Fibroblast of the conjunctiva (primary cell): ENCODE results near the gene PAX6.

ENCODE experiments used
- DNase-seq: peaks from one replicate; pipeline ENCODE4 v3.0.0-alpha.2; 2010; ENCODE audit warnings: low read depth

PAX6 gene

DNA sequence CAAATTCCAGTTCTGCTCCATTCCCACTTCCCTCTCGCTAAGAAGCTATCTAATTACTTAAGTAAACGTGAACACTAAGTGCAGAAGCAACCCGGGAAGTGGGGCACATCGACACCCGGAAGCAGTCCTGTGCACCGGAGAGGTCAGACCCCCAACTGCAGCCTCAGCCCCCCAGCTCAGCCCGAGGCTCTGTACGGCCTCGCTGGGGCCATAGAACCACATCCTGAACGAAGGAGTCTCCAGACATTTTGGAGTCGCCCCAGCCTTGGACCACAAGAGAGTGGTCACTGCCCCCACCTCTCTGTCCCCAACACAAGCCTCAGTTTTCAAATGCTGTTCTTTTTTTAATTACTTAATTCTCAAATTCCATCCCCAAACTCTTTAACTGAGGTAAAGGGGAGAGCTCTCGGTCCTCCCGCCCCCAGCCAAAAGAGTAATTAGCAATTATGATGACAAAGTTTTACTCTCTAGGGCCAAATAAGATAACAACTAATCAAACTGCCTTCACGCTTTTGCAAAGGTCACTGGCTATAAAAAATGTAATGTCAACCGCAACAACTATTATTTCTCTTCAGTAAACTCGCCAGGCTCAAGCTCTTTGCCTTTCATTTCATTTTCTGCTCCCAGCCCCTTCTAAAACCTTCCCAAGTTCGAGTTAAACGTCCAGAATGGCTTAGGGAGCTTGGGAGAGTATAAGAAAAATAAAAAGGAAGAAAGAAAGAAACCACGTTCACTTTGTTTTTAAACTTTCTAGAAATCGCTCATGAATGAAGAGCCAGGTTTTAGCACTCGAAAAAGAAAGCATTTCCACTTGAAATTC, 2.2 kb downstream of the PAX6 start:
- DNase-seq, result no peak

DNA sequence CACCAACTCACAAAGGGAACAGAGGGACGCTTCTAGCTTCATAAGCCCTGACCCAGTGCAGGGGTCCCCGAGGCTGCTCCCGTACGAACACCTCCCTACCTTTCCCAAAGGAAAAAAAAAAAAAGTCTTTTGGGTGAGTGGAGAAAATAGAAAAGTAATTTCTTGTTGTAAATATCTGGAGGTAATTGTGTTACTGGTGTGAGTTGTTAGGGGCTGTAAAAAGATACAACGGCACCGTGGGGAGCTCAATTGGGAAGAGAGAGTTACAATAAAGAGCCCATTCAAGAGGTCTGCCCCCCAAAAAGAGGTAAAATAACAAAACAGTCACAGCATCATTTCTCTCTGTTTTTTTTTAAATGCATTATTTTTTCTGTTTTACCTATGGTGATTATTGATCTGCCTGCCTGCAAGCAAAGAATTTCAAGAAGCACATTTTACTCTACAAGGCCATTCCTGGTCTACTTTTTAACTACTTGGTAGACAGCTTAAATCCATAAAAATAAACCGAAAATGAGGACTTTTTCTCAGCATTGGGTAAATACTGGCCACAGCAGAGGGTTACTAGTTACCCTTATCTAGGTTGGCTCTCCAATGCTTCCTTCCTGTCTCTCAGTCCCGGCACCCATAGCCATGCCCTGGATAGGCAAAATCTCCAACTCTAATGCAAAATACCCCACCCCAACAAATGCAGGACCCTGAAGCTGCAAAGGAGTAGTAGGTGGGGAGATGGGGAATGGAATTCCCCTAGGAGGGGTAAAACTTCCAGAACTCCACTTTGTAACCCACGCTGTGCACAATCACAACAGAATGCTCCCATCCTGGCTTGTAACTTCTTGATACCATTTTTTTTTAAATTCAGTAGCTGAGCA, 3.1 kb downstream of the PAX6 start:
- no peak for DNase-seq

DNA sequence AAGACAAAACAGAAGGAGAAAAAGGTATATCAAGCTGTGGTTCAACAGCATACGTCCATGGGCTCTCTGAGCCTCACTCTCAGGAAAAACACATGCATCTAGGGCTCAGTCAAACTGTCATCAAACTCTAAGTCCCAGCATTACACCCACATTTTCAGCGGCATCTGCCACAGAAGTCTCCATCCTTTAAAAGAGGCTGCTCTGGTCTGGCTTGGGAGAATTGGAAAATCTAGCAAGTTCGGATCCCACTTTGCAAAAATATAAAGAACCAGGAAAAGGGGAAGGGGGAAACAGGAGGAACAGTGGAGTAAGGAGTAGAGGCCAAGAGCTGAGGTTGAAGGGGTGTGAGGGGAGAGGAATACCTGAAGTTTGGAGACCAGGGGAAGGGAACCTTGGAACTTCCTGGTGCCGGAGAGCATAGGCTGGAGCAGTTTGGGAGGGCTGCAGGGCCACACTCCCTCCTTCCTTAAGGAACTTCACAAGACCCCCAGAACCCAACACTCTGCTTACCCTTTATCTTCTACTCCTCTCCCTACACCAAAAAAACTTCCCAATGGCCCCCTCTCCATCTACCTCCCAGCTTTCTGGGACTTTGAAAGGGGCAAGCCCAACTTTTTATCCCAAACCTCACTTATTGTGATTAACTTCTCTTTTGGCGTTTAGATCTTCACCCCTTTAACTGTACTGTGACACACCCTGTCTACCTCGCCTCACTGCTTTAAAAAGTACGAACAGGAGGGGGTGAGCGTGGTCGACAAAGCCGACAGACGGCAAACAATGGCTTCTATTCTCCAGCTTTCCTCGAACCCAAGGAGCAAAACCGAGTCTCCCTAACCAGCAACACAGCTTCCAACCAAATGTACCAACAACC, 4.0 kb downstream of the PAX6 start:
- no peak for DNase-seq

GRCh38 chr11:31806186-31806927, 4.8 kb downstream of the PAX6 start:
- DNase-seq, result no peak

DNA sequence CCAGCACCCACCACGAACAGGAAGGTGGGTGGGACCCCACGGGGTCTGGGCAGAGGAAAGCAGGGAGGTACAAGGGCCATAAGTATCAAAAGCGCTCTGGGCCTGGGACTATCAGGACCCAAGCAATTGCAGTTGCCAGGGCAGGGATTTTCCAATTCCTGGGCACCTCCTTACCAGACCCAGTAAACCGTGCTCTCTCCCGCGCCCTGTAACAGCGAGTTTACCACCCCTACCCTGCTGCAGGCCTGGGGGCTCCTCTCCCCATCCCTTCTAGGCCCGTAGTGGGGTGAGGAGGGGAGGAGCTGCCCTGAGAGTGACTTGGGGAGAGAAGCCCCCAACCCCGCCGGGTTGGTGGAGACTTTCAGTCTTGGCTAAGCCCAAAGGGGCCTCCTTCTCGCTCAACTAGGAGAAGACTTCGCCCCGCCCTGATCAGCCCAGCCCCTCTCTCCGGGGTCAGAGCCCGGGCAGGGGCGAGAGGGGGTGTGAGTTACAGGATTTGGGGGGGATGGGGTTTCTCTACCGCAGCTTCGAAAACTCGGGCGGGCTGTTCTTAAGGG, 5.4 kb downstream of the PAX6 start:
- no peak for DNase-seq

- DNase-seq, result no peak
Observed at GRCh38 chr11:31805037-31805628, 6.0 kb downstream of the PAX6 start.

DNA sequence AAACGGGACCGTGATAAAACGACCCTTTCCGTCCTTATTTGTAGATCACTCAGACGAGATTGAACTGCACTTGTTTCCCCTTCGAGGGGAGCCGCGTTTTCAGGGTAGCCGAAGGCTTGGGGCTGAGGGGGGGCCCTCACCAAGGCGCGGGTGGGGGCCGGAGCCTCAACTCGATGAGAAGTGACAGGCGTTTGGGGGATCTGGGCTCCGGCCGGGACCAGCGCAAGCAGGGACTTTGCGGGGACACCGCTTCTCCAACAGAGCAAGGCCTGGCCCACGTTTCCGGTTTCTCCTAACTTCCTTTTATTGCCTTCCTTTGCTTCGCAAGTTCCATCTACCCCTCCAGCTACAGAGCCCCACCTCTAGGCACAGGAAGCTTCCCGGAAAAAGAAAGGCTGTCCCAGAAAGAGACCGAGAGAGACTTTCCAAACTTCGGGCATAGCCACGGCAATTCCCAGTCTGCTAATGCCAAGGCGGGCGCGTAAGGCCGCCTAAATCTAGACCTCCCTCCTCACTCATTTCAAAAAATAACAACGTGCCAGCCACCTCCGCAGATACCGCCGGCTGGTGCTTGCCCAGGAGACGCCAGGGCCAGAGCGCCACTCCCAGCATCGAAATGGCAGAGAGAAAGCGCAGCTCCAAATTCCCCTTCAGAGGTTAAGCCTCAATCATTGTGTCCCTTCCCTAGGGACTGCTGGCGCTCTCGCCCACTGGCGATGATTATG, 6.6 kb downstream of the PAX6 start:
- no peak for DNase-seq

DNA sequence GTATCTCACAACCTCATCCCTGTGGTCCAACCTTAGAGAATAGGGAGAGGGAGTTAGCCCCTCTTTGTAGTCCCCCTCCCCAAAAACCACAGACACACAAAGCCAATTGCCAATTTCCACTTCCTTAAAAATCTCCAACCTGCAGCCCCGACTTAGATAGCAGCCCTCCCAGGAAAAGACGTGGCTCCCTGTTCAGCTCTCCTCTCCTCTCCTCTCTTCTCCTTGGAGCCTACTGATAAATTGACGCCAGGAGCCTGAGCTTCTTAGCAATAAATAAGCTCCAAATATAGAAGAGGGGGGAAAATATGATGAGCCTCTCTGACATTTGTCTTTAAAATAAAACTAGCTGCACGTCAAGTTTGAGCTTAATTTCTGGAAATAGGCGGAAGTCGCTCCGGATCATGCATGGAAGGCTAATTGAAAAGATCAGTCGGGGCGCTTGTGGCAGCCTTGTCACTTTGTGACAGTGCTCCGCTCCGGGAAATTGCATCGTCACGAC, 7.3 kb downstream of the PAX6 start:
- DNase-seq, result no peak

DNA sequence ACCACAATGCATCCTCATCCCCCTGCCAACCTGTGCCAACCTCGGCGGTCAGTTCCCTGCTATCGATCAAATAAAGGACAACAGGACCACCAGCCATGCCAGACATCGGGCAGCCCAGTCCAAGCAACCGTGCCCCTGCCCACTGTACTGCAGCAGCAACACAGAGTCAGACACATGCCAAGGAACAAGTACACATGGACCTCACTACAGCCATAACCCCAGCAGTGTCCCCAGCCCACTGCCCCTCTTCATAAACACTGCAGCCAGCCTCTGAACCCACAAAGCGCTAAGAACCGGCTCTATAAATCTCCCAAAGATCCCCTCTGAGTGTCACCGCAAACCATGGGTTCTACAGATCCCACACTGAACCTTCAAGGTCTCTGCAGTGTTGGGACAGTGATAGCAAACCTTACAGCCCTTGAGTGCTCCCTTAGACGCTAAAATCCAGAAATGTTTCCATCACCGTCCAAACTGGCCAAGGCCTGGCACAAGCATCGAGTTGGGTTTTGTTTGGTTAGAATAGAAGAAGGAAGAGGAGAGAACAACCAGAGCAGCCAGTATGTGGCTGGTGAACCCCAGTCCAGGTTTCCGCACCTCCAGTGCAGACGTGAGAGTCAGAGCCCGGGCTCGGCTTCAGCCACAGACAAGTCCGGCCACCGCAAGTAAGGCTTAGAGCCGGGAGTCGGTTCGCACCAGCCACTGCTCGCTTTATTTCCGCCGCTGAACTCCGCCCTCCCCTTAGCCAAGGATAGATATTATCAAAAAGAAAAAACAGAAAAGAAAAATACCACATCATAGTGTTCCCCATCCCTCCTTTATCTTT, 7.9 kb downstream of the PAX6 start:
- DNase-seq, result no peak

DNA sequence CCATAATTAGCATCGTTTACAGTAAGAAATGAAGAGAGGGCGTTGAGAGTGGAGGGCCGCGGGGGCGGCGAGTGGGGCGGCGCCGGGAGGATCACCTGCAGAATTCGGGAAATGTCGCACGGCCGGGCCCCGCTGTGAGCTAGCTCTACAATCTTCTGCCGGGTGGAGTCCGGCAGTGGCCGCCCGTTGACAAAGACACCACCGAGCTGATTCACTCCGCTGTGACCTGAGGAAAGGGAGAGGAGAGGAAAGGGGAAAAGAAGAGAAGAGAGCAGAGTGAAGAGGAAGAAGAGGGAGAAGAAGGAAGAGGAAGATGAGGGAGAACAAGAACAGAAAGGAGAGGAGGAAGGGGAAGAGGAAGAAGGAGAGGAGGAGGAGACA, 8.5 kb downstream of the PAX6 start:
- DNase-seq, result no peak

GRCh38 chr11:31802000-31802551, 9.0 kb downstream of the PAX6 start:
- DNase-seq, result no peak

DNA sequence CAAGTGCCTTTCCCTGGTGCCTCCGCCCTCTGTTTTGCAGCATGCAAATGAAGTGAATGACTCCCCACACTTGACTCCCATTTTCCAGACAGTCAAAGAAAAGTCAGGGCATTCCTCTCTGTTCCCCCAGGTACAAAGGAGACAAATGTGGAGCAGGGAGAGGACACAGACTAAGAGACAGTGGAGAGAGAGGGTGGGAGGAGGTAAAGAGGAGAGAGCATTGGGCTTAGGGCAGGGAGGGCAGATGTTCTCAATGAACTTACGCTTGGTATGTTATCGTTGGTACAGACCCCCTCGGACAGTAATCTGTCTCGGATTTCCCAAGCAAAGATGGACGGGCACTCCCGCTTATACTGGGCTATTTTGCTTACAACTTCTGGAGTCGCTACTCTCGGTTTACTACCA, 9.8 kb downstream of the PAX6 start:
- DNase-seq, result no peak

DNA sequence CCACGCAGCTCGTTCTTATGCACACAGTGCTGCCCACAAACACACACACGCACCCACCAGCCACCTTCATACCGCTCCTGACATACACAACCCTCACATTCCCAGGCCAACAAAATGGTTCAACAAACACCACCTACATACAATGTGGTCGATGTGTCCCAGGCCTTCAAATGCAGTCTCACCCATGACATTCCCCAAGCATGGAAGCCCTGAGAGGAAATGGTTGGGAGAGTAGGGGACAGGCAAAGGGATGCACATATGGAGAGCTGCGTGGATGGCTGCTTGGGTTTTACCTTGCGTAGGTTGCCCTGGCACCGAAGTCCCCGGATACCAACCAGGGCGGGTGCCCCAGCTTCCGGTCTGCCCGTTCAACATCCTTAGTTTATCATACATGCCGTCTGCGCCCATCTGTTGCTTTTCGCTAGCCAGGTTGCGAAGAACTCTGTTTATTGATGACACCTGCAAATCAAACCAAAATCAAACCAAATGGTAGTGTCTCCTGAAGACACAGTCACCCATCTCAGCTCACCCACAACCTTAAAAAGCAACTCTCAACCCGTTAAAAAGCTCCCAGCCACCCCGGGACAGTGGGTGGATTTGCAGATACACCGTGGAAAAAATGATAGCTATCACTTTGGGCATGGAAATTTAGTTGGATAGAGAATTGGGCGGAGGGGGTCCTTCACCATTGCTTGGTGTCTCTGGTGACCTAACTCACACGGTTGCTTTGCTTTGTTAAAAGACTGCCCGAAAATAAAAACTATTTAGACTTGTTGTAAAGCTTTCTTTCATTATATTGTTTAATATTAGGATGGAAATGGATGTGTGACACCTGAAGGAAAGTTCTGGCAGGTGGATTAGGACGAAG, 10.5 kb downstream of the PAX6 start:
- DNase-seq, result no peak

GRCh38 chr11:31799435-31800397, 11.4 kb downstream of the PAX6 start:
- no peak for DNase-seq

DNA sequence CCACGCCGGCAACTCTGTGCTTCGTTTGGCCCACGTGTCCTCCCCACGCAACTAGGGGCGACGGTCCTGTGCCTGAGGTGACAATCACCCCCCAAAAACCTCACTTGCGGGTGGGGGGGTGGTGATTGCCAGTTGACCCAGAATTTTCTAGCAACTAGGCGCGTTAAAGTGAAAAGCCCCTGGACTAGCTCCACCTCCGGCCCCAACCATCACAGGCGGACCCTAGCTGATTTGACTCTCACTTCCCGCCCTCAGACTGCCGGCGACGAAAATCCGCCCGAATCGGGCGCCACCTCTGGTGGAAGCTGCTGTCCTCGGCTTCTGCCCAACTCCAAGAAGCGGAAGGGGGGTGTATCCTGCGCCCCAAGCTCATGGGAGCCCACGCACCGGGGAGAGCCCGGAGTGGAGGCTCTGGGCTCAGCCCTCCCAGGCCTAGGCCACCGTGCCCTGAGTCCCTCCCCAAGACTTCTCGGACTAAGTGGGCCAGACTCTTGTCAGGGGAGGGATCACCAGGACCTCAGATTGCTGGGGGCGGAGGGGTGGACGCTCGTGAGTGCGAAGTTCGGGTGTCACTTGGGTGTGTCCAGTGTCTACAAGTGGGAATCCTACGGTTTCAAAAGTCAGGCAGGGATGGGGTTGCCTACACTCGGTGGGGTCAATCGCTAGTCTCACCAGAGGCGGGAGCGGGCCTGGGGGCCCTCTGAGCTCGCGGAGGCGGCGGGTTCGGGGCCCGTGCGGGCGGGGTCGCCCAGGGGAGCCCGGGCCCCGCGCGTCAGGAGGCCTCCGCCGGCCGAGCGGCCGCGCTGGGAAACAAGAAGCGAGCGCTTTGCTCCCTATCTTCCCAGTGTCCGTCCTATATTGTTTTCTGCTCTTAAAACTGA, 12.3 kb downstream of the PAX6 start:
- no peak for DNase-seq
